WTC11 (cell line): Measurements from ENCODE around the gene SPRED2. TPM values are rescaled to one million over a fixed set of nuclear protein-coding genes. Genes with fewer than 3 reads are reported as not detected.

ENCODE experiments used
- ATAC-seq: fragments of 200-7000 bp; cut with Tn5 transposase; 2 replicates; pipeline ENCODE4 v1.10.0; 2021; ENCODE audit warnings: mild to moderate bottlenecking, moderate library complexity
- CTCF ChIA-PET: fragments of 300-600 bp; sonication (Branson Sonifier 250); formaldehyde crosslinking; loops from one replicate; lab custom pipeline; 2021; ENCODE audit warnings: antibody characterized with exemption; lab: Charles Lee
- POLR2A ChIA-PET: fragments of 350-600 bp; sonication (Branson Sonifier 250); formaldehyde crosslinking; loops from one replicate; lab custom pipeline; 2021; ENCODE audit warnings: antibody characterized with exemption; lab: Charles Lee
- DNase-seq: peaks from one replicate; pipeline ENCODE4 v3.0.0; 2021; ENCODE audit warnings: low spot score
- H3K27ac Mint-ChIP-seq: 2 replicates; pipeline ENCODE4 v1.8.0; 2021; ENCODE audit warnings: mixed read lengths
- H3K27me3 Mint-ChIP-seq: 2 replicates; pipeline ENCODE4 v1.8.0; 2021; ENCODE audit warnings: low read depth, mild to moderate bottlenecking, moderate library complexity, mixed read lengths
- H3K36me3 Mint-ChIP-seq: 2 replicates; pipeline ENCODE4 v1.8.0; 2021; ENCODE audit warnings: mixed read lengths
- H3K4me1 Mint-ChIP-seq: 2 replicates; pipeline ENCODE4 v1.8.0; 2022; ENCODE audit warnings: mixed read lengths
- H3K4me3 Mint-ChIP-seq: 2 replicates; pipeline ENCODE4 v1.8.0; 2021; ENCODE audit warnings: mild to moderate bottlenecking, moderate library complexity, mixed read lengths
- H3K9me3 Mint-ChIP-seq: 2 replicates; pipeline ENCODE4 v1.8.0; 2021; ENCODE audit warnings: mixed read lengths
- AFF4 ChIP-seq: sonication (generic); formaldehyde crosslinking; IDR thresholded peaks from 2 replicates; pipeline ENCODE4 v1.8.1; 2023; ENCODE audit warnings: mild to moderate bottlenecking, missing genetic modification reagents, borderline replicate concordance
- ATF3 ChIP-seq: sonication (generic); formaldehyde crosslinking; conservative IDR thresholded peaks from 2 replicates; pipeline ENCODE4 v1.8.1; 2022; ENCODE audit warnings: mild to moderate bottlenecking, missing genetic modification reagents
- CTCF ChIP-seq: fragments of 200-600 bp; IDR thresholded peaks from 2 replicates; pipeline ENCODE4 v1.8.0; 2022; ENCODE audit warnings: antibody characterized with exemption
- E2F1 ChIP-seq: sonication (generic); formaldehyde crosslinking; IDR thresholded peaks from 2 replicates; pipeline ENCODE4 v1.8.0; 2022; ENCODE audit warnings: mild to moderate bottlenecking, missing genetic modification reagents
- E2F4 ChIP-seq: sonication (generic); formaldehyde crosslinking; IDR thresholded peaks from 2 replicates; pipeline ENCODE4 v1.8.1; 2022; ENCODE audit warnings: low read depth, mild to moderate bottlenecking, moderate library complexity, missing genetic modification reagents, borderline replicate concordance
- ETV6 ChIP-seq: sonication (generic); formaldehyde crosslinking; IDR thresholded peaks from 2 replicates; pipeline ENCODE4 v1.8.1; 2022; ENCODE audit warnings: mild to moderate bottlenecking, missing genetic modification reagents
- FOXK1 ChIP-seq: sonication (generic); formaldehyde crosslinking; IDR thresholded peaks from 2 replicates; pipeline ENCODE4 v1.8.0; 2022; ENCODE audit warnings: mild to moderate bottlenecking, moderate library complexity, missing genetic modification reagents
- HMGA2 ChIP-seq: fragments of 250-450 bp; sonication (Bioruptor Pico); IDR thresholded peaks from 2 replicates; pipeline ENCODE4 v1.4.0; 2021; ENCODE audit warnings: mild to moderate bottlenecking, moderate library complexity
- HMGXB4 ChIP-seq: sonication (generic); formaldehyde crosslinking; IDR thresholded peaks from 2 replicates; pipeline ENCODE4 v1.8.1; 2023; ENCODE audit warnings: mild to moderate bottlenecking, moderate library complexity, missing genetic modification reagents
- IRF2 ChIP-seq: sonication (generic); formaldehyde crosslinking; IDR thresholded peaks from 2 replicates; pipeline ENCODE4 v1.8.0; 2022; ENCODE audit warnings: low read depth, missing genetic modification reagents, borderline replicate concordance
- JUN ChIP-seq: sonication (generic); formaldehyde crosslinking; IDR thresholded peaks from 2 replicates; pipeline ENCODE4 v1.8.0; 2023; ENCODE audit warnings: mild to moderate bottlenecking, missing genetic modification reagents
- MAX ChIP-seq: sonication (generic); formaldehyde crosslinking; IDR thresholded peaks from 2 replicates; pipeline ENCODE4 v1.8.0; 2022; ENCODE audit warnings: mild to moderate bottlenecking, missing genetic modification reagents
- NR2C2 ChIP-seq: sonication (generic); formaldehyde crosslinking; IDR thresholded peaks from 2 replicates; pipeline ENCODE4 v1.8.0; 2022; ENCODE audit warnings: mild to moderate bottlenecking, missing genetic modification reagents
- NR3C1 ChIP-seq: sonication (generic); formaldehyde crosslinking; conservative IDR thresholded peaks from 2 replicates; pipeline ENCODE4 v1.8.1; 2023; ENCODE audit warnings: low read depth, mild to moderate bottlenecking, missing genetic modification reagents
- PREB ChIP-seq: sonication (generic); formaldehyde crosslinking; IDR thresholded peaks from 2 replicates; pipeline ENCODE4 v1.8.1; 2022; ENCODE audit warnings: mild to moderate bottlenecking, missing genetic modification reagents, moderate library complexity, borderline replicate concordance
- SP1 ChIP-seq: sonication (generic); formaldehyde crosslinking; conservative IDR thresholded peaks from 2 replicates; pipeline ENCODE4 v1.8.1; 2022; ENCODE audit warnings: missing genetic modification reagents
- TEAD1 ChIP-seq: sonication (generic); formaldehyde crosslinking; IDR thresholded peaks from 2 replicates; pipeline ENCODE4 v1.8.0; 2022; ENCODE audit warnings: mild to moderate bottlenecking, missing genetic modification reagents
- ZNF263 ChIP-seq: sonication (generic); formaldehyde crosslinking; IDR thresholded peaks from 2 replicates; pipeline ENCODE4 v1.8.1; 2022; ENCODE audit warnings: low read depth, mild to moderate bottlenecking, moderate library complexity, missing genetic modification reagents
- ZNF396 ChIP-seq: fragments of 250-450 bp; sonication (Bioruptor Pico); IDR thresholded peaks from 2 replicates; pipeline ENCODE4 v1.8.0; 2021; ENCODE audit warnings: mild to moderate bottlenecking, moderate library complexity, borderline replicate concordance
- total RNA-seq: library from RNA; stranded (reverse); gene quantifications from 3 replicates; pipeline ENCODE4 v1.2.3, GENCODE V29; 2021

Gene SPRED2
- total RNA-seq, 1 experiment from 2014 or later: 34.1 TPM

GRCh38 chr2:65294136-65294535 lies 138.3 kb downstream of the SPRED2 start:
- no peak for DNase-seq
- ChIA-PET CTCF (interaction anchor here (0.7 to 2.3 kb wide), 5 partner anchors 26 to 346 kb away, joined by 3 to 8 read pairs (median 4); no protein-coding TSS in a partner anchor), POLR2A (no interaction called here)
- Mint-ChIP-seq H3K9me3 (no peaks in the 10 kb centered on the region), H3K27me3 (peaks cover 6% of the 10 kb centered on the region), H3K4me1 (peaks cover 21% of the 10 kb centered on the region), H3K36me3 (no peaks in the 10 kb centered on the region), H3K4me3 (no peak overlapping the region), H3K27ac (no peak overlapping the region)
- TF ChIP-seq IRF2 (CRISPR knock-in tag): no peak
- no peak for TF ChIP-seq HMGXB4 (CRISPR knock-in tag)
- TF ChIP-seq PREB (CRISPR knock-in tag): no peak
- TF ChIP-seq TEAD1 (CRISPR knock-in tag): no peak
- TF ChIP-seq ATF3 (CRISPR knock-in tag): no peak
- no peak for TF ChIP-seq AFF4
- no peak for TF ChIP-seq NR3C1 (CRISPR knock-in tag)
- TF ChIP-seq JUN (CRISPR knock-in tag): no peak
- TF ChIP-seq E2F1 (CRISPR knock-in tag): no peak
- TF ChIP-seq FOXK1 (CRISPR knock-in tag): no peak
- no peak for TF ChIP-seq SP1 (CRISPR knock-in tag)
- TF ChIP-seq CTCF: no peak
- no peak for TF ChIP-seq ZNF263 (CRISPR knock-in tag)
- no peak for TF ChIP-seq NR2C2 (CRISPR knock-in tag)
- TF ChIP-seq ETV6 (CRISPR knock-in tag): no peak
- TF ChIP-seq ZNF396 (CRISPR knock-in tag): no peak
- TF ChIP-seq MAX (CRISPR knock-in tag): no peak
- TF ChIP-seq E2F4 (CRISPR knock-in tag): no peak
- TF ChIP-seq HMGA2 (CRISPR knock-in tag): no peak
- no peak for ATAC-seq
